ENCODE measurements around the gene MYH15.

DNA sequence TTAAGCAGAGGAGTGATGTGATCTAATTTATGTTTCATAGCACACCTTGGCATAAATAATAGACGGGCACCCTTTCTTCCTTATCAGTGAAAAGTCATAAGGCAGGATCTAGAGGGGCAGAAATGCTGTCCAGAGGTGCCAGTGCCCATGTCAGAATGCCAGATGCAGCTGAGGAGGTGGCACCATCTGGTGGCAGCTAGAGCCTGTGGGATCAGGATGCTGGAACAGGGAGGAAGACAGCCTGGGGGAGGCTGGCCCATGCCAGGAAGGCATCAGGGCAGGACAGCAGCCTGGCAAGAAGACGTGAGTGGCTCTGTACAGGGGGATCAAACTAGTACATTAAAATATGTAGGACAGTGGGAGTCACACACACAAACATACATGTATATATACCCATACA, 16.5 kb downstream of the MYH15 start:
- TF ChIP-seq POLR2A (IDR thresholded peaks at IDR 0.05; ENCODE audit: low read length) (no peak), GATA1 (IDR thresholded peaks at IDR 0.05; ENCODE audit: low read depth, low read length) (no peak)
